Smooth muscle cell (in vitro differentiated cells): ENCODE results near the gene AMPD1. TPM values are rescaled to one million over a fixed set of nuclear protein-coding genes. Genes with fewer than 3 reads are reported as not detected.

Experiments used
- DNase-seq: peaks from one replicate; lab custom pipeline; 2025; ENCODE audit not compliant: unreplicated experiment; lab: John Stamatoyannopoulos, UW
- H2AFZ ChIP-seq: fragments of 200-600 bp; sonication (generic); 2 replicates; pipeline ENCODE4 v1.6.0; 2016; ENCODE audit warnings: antibody characterized with exemption, low read depth, mild to moderate bottlenecking
- H3F3A ChIP-seq: fragments of 200-600 bp; sonication (generic); 2 replicates; pipeline ENCODE4 v1.6.0; 2017; ENCODE audit warnings: antibody characterized with exemption, low read depth
- H3K27ac ChIP-seq: fragments of 200-600 bp; sonication (generic); 2 replicates; pipeline ENCODE4 v1.5.1; 2016; ENCODE audit warnings: low read depth, mild to moderate bottlenecking
- H3K27me3 ChIP-seq: fragments of 200-600 bp; sonication (generic); 2 replicates; pipeline ENCODE4 v1.6.1; 2016; ENCODE audit warnings: low read depth, mild to moderate bottlenecking
- H3K36me3 ChIP-seq: fragments of 200-600 bp; sonication (generic); 2 replicates; pipeline ENCODE4 v1.5.1; 2016; ENCODE audit warnings: low read depth
- H3K4me1 ChIP-seq: fragments of 200-600 bp; sonication (generic); 2 replicates; pipeline ENCODE4 v1.5.1; 2016; ENCODE audit warnings: low read depth
- H3K4me2 ChIP-seq: fragments of 200-600 bp; sonication (generic); 2 replicates; pipeline ENCODE4 v1.6.0; 2016; ENCODE audit warnings: mild to moderate bottlenecking
- H3K4me3 ChIP-seq: fragments of 200-600 bp; sonication (generic); 2 replicates; pipeline ENCODE4 v1.5.1; 2016; ENCODE audit warnings: mild to moderate bottlenecking
- H3K79me2 ChIP-seq: fragments of 200-600 bp; sonication (generic); 2 replicates; pipeline ENCODE4 v1.6.0; 2016; ENCODE audit warnings: low read depth, mild to moderate bottlenecking
- H3K9ac ChIP-seq: fragments of 200-600 bp; sonication (generic); 2 replicates; pipeline ENCODE4 v1.6.0; 2016; ENCODE audit warnings: low read depth
- H3K9me3 ChIP-seq: fragments of 200-600 bp; sonication (generic); replicated peaks from 2 replicates; pipeline ENCODE4 v1.5.1; 2016; ENCODE audit warnings: low read depth
- H4K20me1 ChIP-seq: fragments of 200-600 bp; sonication (generic); 2 replicates; pipeline ENCODE4 v1.6.0; 2016; ENCODE audit warnings: low read depth
- CTCF ChIP-seq: fragments of 200-600 bp; sonication (generic); IDR thresholded peaks from 2 replicates; pipeline ENCODE4 v1.5.1; 2017; ENCODE audit warnings: borderline replicate concordance, mild to moderate bottlenecking, antibody characterized with exemption; ENCODE audit not compliant: insufficient read depth, poor library complexity, severe bottlenecking
- WGBS: methylation state at CpG from one replicate; pipeline ENCODE4 v1.1.7; 2016; ENCODE audit warnings: low lambda C conversion rate; 5-methylcytosine and 5-hydroxymethylcytosine counted together
- polyA plus RNA-seq: library from polyadenylated mRNA; unstranded; fragments of >200 nt; fragmentation: Nextera tagmentation; extraction: Ambion mirVana; gene quantifications from 2 replicates; pipeline ENCODE4 v1.2.1, GENCODE V29; 2016
- total RNA-seq: library from RNA; depleted of rRNA; stranded (reverse); fragments of >200 nt; gene quantifications from 2 replicates; pipeline ENCODE4 v1.2.3, GENCODE V29; 2014

Gene AMPD1
- total and polyA plus RNA-seq, 2 experiments from 2014 or later, result not detected

- Histone ChIP-seq H3K9me3 (no peaks in the 10 kb centered on the region), H2AFZ (no peak within 1 kb of the TSS), H3K27me3 (no peaks in the 10 kb centered on the region), H3K9ac (peak within 1 kb of the TSS; percentile 100), H3K79me2 (peaks cover 44% of the 10 kb centered on the region), H3K27ac (peak within 1 kb of the TSS; percentile 99), H3F3A (peaks cover 41% of the 10 kb centered on the region), H3K4me2 (peak within 1 kb of the TSS; percentile 96), H3K36me3 (peaks cover 22% of the 10 kb centered on the region), H3K4me3 (peak within 1 kb of the TSS; percentile 83), H4K20me1 (peaks cover 13% of the 10 kb centered on the region), H3K4me1 (peaks cover 17% of the 10 kb centered on the region)
- WGBS, result under 1% methylated on average over 38 of the region's 38 CpGs
- TF ChIP-seq CTCF, result no peak
- DNase-seq, result peak; percentile 59
Observed at GRCh38 chr1:114716304-114717170, 21.2 kb upstream of the AMPD1 start, which contains the start of gene NRAS. NRAS (minus strand) TSS chr1:114716771; CDS start chr1:114716160, 611 bp downstream.

- peaks cover 17% of the 10 kb centered on the region for H3K4me1 ChIP-seq
- H3K27ac ChIP-seq, result peak overlapping the region; percentile 99
- DNase-seq, result no peak
- peaks cover 35% of the 10 kb centered on the region for H3F3A ChIP-seq
- H3K4me3 ChIP-seq, result peak overlapping the region; percentile 83
- H3K9ac ChIP-seq, result peak overlapping the region; percentile 100
- 50% methylated on average over 4 of the region's 4 CpGs for WGBS
- H3K9me3 ChIP-seq, result no peaks in the 10 kb centered on the region
- H3K27me3 ChIP-seq, result no peaks in the 10 kb centered on the region
- H3K79me2 ChIP-seq, result peaks cover 45% of the 10 kb centered on the region
- peaks cover 13% of the 10 kb centered on the region for H4K20me1 ChIP-seq
- TF ChIP-seq CTCF, result no peak
- no peak overlapping the region for H2AFZ ChIP-seq
- peaks cover 22% of the 10 kb centered on the region for H3K36me3 ChIP-seq
- H3K4me2 ChIP-seq, result peak overlapping the region; percentile 96
Observed at GRCh38 chr1:114715952-114716303, 20.6 kb upstream of the AMPD1 start.

GRCh38 chr1:114712977-114713376, 17.6 kb upstream of the AMPD1 start:
- H3K9ac ChIP-seq, result peak overlapping the region; percentile 9
- H3K4me1 ChIP-seq, result peaks cover 17% of the 10 kb centered on the region
- H3K79me2 ChIP-seq, result peaks cover 45% of the 10 kb centered on the region
- no peak overlapping the region for H3K4me2 ChIP-seq
- no peak overlapping the region for H2AFZ ChIP-seq
- peaks cover 25% of the 10 kb centered on the region for H3K36me3 ChIP-seq
- H3K27me3 ChIP-seq, result no peaks in the 10 kb centered on the region
- peaks cover 21% of the 10 kb centered on the region for H4K20me1 ChIP-seq
- no peak overlapping the region for H3K4me3 ChIP-seq
- no peaks in the 10 kb centered on the region for H3K9me3 ChIP-seq
- 94% methylated on average over 4 of the region's 4 CpGs for WGBS
- no peak for DNase-seq
- H3K27ac ChIP-seq, result no peak overlapping the region
- H3F3A ChIP-seq, result peaks cover 9% of the 10 kb centered on the region
- TF ChIP-seq CTCF, result no peak
